ENCODE data around the gene GCGR.

DNA sequence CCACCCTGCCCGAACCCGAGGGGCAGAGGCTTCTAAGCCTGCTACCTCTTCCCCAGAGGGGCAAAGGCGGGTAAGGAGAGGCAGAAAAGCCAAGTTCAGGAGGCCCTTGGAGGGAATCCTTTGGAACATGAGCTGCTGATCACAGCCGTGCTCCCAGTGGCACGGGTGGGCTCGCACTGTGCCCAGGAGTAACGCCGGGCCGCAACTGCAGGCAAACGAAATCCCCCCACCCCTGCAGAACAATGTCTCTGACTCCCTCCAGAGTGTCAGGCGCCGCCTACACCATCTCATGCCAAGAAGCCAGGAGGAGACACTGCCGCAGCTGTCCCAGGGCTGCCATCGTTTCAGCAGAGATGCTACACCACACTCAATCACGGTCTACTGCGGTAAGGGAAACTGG, 47.5 kb downstream of the GCGR start:
- no peak for TF ChIP-seq CTCF (IDR thresholded peaks at IDR 0.05)
- no peak for TF ChIP-seq POLR2A (IDR thresholded peaks at IDR 0.05)

All from vagina (tissue), 2 donors.